IgD-negative memory B cell (primary cell): ENCODE results near the gene ZNF804A. TPM values are rescaled to one million over a fixed set of nuclear protein-coding genes. Genes with fewer than 3 reads are reported as not detected.

Experiments
- H3K27ac Mint-ChIP-seq, 3 donors: one replicate each; pipeline ENCODE4 v1.8.0; 2020 to 2022; ENCODE audit warnings: mild to moderate bottlenecking in 3 of 3, mixed read lengths in 3 of 3, moderate library complexity in 1 of 3
- H3K27me3 Mint-ChIP-seq: one replicate; pipeline ENCODE4 v1.8.0; 2021; ENCODE audit warnings: mixed read lengths
- H3K36me3 Mint-ChIP-seq: one replicate; pipeline ENCODE4 v1.8.0; 2020; ENCODE audit warnings: mild to moderate bottlenecking, mixed read lengths
- H3K4me1 Mint-ChIP-seq, 3 donors: one replicate each; pipeline ENCODE4 v1.8.0; 2020 to 2022; ENCODE audit warnings: mixed read lengths in 3 of 3, mild to moderate bottlenecking in 1 of 3
- H3K4me3 Mint-ChIP-seq, 4 donors: one replicate each; pipeline ENCODE4 v1.8.0; 2020 to 2022; ENCODE audit warnings: mild to moderate bottlenecking in 4 of 4, mixed read lengths in 4 of 4, moderate library complexity in 3 of 4
- H3K9me3 Mint-ChIP-seq, 3 donors: one replicate each; pipeline ENCODE4 v1.8.0; 2020 to 2021; ENCODE audit warnings: mixed read lengths in 3 of 3, mild to moderate bottlenecking in 1 of 3
- polyA plus RNA-seq: library from polyadenylated mRNA; unstranded; fragments of 300-500 nt; fragmentation: Illumina TruSeq; gene quantifications from one replicate; pipeline ENCODE4 v1.2.3, GENCODE V29; 2021

The ZNF804A gene
- polyA plus RNA-seq, 1 donor from 2014 or later: 4.5 TPM

- H3K4me1 Mint-ChIP-seq: peaks cover 0 to 1% (median 0%) of the 10 kb centered on the region in 3 donors
- H3K4me3 Mint-ChIP-seq: no peak overlapping the region
- H3K27ac Mint-ChIP-seq: no peak overlapping the region
- no peaks in the 10 kb centered on the region for H3K9me3 Mint-ChIP-seq
- H3K27me3 Mint-ChIP-seq: no peaks in the 10 kb centered on the region
- no peaks in the 10 kb centered on the region for H3K36me3 Mint-ChIP-seq
Measured at GRCh38 chr2:184780944-184781343, 182.6 kb downstream of the ZNF804A start.

GRCh38 chr2:184783576-184783975 is 185.2 kb downstream of the ZNF804A start:
- Mint-ChIP-seq H3K4me1 (peaks cover 0 to 4% (median 0%) of the 10 kb centered on the region in 3 donors), H3K36me3 (no peaks in the 10 kb centered on the region), H3K27ac (no peak overlapping the region), H3K4me3 (no peak overlapping the region), H3K9me3 (no peaks in the 10 kb centered on the region), H3K27me3 (no peaks in the 10 kb centered on the region)

GRCh38 chr2:184793176-184793575 is 194.8 kb downstream of the ZNF804A start:
- Mint-ChIP-seq H3K4me1 (peaks cover 0 to 31% (median 2%) of the 10 kb centered on the region in 3 donors), H3K27me3 (no peaks in the 10 kb centered on the region), H3K27ac (no peak overlapping the region), H3K36me3 (no peaks in the 10 kb centered on the region), H3K4me3 (no peak overlapping the region), H3K9me3 (peaks cover 2 to 17% (median 5%) of the 10 kb centered on the region in 3 donors)

DNA sequence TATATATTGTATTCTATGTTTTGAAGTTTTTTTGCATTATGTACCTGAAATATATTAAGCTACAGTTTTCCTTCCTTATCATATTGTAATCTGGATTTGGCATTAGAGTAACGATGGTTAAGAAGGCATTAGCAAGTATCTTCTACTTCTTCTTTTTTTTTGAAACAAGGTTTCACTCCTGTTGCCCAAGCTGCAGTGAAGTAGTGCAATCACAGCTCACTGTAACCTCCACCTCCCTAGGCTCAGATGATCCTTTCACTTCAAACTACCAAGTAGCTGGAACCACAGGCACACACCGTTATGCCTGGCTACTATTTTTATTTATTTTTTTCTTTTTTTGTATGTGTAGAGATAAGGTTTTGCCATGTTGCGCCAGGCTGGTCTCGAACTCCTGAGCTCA is 201.1 kb downstream of the ZNF804A start:
- Mint-ChIP-seq H3K27ac (no peak overlapping the region), H3K4me1 (peaks cover 0 to 31% (median 2%) of the 10 kb centered on the region in 3 donors), H3K9me3 (peaks cover 0 to 4% (median 2%) of the 10 kb centered on the region in 3 donors), H3K4me3 (no peak overlapping the region), H3K36me3 (no peaks in the 10 kb centered on the region), H3K27me3 (no peaks in the 10 kb centered on the region)

- H3K27ac Mint-ChIP-seq: no peak overlapping the region
- H3K4me1 Mint-ChIP-seq: no peaks in the 10 kb centered on the region
- peaks cover 2 to 14% (median 2%) of the 10 kb centered on the region in 3 donors for H3K9me3 Mint-ChIP-seq
- H3K27me3 Mint-ChIP-seq: no peaks in the 10 kb centered on the region
- H3K36me3 Mint-ChIP-seq: no peaks in the 10 kb centered on the region
- H3K4me3 Mint-ChIP-seq: no peak overlapping the region
Measured at GRCh38 chr2:184814421-184814820, 216.1 kb downstream of the ZNF804A start.

DNA sequence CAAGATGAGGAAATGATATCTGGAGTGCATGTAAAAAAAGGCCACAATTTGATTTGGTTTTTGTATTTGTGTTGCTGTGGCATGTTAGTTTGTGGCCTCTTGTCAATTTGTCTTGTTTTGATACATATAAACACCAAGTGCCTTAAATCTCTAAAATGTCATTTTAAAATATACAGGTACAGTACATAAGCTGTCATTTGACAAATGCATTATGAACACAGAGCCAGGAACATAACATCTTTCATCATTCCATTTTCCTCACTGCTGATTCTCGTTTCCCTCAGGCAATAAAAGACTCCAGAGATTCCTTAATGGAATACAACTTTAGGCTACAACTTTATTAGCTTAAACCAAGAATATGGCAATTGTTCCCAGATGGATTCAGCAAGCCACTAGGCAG is 217.5 kb downstream of the ZNF804A start:
- no peaks in the 10 kb centered on the region for H3K4me1 Mint-ChIP-seq
- H3K36me3 Mint-ChIP-seq: no peaks in the 10 kb centered on the region
- H3K27me3 Mint-ChIP-seq: no peaks in the 10 kb centered on the region
- H3K27ac Mint-ChIP-seq: no peak overlapping the region
- H3K4me3 Mint-ChIP-seq: no peak overlapping the region
- H3K9me3 Mint-ChIP-seq: peaks cover 2 to 21% (median 5%) of the 10 kb centered on the region in 3 donors

DNA sequence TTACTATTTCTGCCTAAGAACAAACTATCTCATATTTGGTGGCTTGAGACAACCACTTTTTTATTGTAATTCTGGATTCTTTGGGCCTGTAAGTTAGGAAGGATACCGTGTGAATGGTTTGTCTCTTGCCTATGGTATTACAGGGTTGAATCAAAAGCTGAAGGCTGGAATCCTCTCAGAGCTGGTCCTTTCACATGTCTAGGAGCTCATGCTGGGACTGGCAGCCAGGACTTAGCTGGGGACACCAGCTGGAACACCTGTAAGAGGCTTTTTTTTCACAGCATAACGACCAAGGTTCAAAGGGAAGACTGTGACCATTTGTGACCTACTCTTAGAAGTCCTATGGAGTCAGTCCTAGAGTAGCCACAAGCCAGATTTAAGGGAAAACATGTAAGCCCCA is 226.3 kb downstream of the ZNF804A start:
- Mint-ChIP-seq H3K4me3 (peak overlapping the region in 1 of 4 donors; percentile 22), H3K4me1 (no peaks in the 10 kb centered on the region), H3K27ac (no peak overlapping the region), H3K36me3 (no peaks in the 10 kb centered on the region), H3K9me3 (peaks cover 0 to 14% (median 5%) of the 10 kb centered on the region in 3 donors), H3K27me3 (no peaks in the 10 kb centered on the region)

DNA sequence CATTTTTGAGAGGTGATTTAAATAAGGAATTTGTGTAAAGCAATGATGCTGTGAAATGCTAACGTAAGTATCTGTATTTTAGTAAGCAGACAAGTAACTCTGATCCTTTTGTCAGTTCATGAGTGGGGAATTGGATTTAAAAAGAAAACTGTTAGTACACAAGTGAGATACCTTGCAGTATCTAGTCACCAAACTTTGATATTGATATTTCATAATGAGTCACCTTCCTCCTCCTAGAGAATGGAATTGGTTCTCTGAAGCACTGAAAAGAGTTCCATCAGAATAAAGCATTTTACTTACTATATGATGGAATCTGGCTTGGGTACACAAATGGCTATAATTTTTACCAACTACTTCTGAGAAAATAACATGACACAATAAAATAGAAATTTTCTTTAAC is 232.2 kb downstream of the ZNF804A start:
- Mint-ChIP-seq H3K27ac (no peak overlapping the region), H3K9me3 (no peaks in the 10 kb centered on the region), H3K36me3 (no peaks in the 10 kb centered on the region), H3K27me3 (no peaks in the 10 kb centered on the region), H3K4me3 (no peak overlapping the region), H3K4me1 (no peaks in the 10 kb centered on the region)

DNA sequence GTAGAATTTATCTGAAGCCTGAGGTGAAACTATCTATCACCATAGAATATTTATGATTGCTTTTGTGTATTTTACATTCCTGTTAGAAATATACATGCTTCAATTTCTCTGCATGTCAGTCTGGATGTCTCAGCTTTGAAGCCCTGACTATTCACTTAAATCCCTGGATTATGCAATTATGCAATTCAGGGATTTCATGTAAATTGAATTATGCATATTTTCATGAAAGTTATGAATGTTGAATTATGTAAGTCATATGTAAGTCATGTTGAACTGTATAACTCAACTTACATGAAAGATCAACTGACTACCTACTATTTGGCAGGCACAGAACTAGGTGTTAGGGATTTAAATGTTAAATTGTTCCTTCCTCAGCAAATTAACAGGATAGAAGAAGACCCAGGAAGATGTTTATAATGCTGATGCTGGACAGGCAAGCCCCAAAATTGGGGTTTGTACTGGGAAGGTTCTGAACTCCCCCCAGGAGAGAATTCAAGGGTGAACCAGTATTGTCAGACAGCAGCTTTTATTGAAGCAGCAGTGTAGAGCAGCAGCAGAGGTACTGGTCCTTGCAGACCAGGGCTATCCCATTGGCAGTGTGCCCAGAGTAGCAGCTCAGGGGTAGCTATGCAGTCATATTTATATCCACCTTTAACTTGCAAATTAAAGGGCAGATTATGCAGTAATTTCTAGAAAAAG is 236.5 kb downstream of the ZNF804A start:
- no peaks in the 10 kb centered on the region for H3K4me1 Mint-ChIP-seq

GRCh38 chr2:184835398-184835715 is 237.0 kb downstream of the ZNF804A start:
- no peaks in the 10 kb centered on the region for H3K9me3 Mint-ChIP-seq
- peak overlapping the region in 1 of 4 donors; percentile 36 for H3K4me3 Mint-ChIP-seq
- no peaks in the 10 kb centered on the region for H3K36me3 Mint-ChIP-seq
- no peak overlapping the region for H3K27ac Mint-ChIP-seq
- no peaks in the 10 kb centered on the region for H3K27me3 Mint-ChIP-seq
- H3K4me1 Mint-ChIP-seq: no peaks in the 10 kb centered on the region

More for the DNA sequence above, 236.5 kb downstream of the ZNF804A start:
- H3K36me3 Mint-ChIP-seq: no peaks in the 10 kb centered on the region
- no peaks in the 10 kb centered on the region for H3K27me3 Mint-ChIP-seq
- H3K27ac Mint-ChIP-seq: no peak overlapping the region
- H3K9me3 Mint-ChIP-seq: no peaks in the 10 kb centered on the region
- H3K4me3 Mint-ChIP-seq: no peak overlapping the region

- Mint-ChIP-seq H3K27ac (no peak overlapping the region), H3K27me3 (no peaks in the 10 kb centered on the region), H3K4me1 (peaks cover 0 to 3% (median 0%) of the 10 kb centered on the region in 3 donors), H3K36me3 (peaks cover 2% of the 10 kb centered on the region), H3K9me3 (peaks cover 1 to 4% (median 3%) of the 10 kb centered on the region in 3 donors), H3K4me3 (no peak overlapping the region)
Measured at GRCh38 chr2:184847331-184847730, 249.0 kb downstream of the ZNF804A start.

DNA sequence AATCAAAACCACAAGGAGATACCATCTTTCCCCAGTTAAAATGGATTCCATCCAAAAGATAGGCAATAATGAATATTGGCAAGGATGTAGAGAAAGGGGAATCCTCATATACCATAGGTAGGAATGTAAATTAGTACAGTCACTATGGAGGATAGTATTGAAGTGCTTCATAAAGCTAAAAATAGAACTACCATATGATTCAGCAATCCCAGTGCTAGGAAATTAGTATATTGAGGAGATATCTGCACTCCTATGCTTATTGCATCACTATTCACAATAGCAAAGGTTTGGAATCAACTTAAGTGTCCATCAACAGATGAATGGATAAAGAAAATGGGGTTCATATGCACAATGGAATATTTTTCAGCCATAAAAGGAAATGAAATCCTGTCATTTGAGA is 251.2 kb downstream of the ZNF804A start:
- Mint-ChIP-seq H3K4me3 (no peak overlapping the region), H3K27me3 (no peaks in the 10 kb centered on the region), H3K4me1 (peaks cover 0 to 3% (median 0%) of the 10 kb centered on the region in 3 donors), H3K36me3 (no peaks in the 10 kb centered on the region), H3K27ac (no peak overlapping the region), H3K9me3 (peaks cover 3 to 4% (median 3%) of the 10 kb centered on the region in 3 donors)

DNA sequence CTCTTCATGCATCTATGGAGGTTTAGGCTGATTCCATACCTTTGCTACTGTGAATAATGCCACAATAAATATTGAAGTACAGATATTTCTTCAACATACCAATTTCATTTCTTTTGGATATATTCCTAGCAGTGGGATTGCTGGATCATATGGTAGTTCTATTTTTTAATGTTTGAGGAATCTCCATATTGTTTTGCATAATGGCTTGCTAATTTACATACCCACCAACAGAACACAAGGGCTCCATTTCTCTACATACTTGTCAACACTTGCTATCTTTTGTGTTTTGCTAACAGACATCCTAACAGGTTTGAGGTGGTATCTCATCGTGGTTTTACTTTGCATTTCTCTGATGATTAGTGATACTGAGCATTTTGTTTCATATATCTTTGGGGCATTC is 253.2 kb downstream of the ZNF804A start:
- Mint-ChIP-seq H3K4me3 (no peak overlapping the region), H3K27me3 (no peaks in the 10 kb centered on the region), H3K27ac (no peak overlapping the region), H3K4me1 (peaks cover 0 to 3% (median 0%) of the 10 kb centered on the region in 3 donors), H3K9me3 (peaks cover 3 to 4% (median 3%) of the 10 kb centered on the region in 3 donors), H3K36me3 (no peaks in the 10 kb centered on the region)

- H3K27ac Mint-ChIP-seq: no peak overlapping the region
- H3K9me3 Mint-ChIP-seq: peaks cover 2 to 11% (median 3%) of the 10 kb centered on the region in 3 donors
- no peaks in the 10 kb centered on the region for H3K4me1 Mint-ChIP-seq
- H3K4me3 Mint-ChIP-seq: no peak overlapping the region
- no peaks in the 10 kb centered on the region for H3K36me3 Mint-ChIP-seq
- H3K27me3 Mint-ChIP-seq: no peaks in the 10 kb centered on the region
Measured at GRCh38 chr2:184859187-184859586, 260.9 kb downstream of the ZNF804A start.

DNA sequence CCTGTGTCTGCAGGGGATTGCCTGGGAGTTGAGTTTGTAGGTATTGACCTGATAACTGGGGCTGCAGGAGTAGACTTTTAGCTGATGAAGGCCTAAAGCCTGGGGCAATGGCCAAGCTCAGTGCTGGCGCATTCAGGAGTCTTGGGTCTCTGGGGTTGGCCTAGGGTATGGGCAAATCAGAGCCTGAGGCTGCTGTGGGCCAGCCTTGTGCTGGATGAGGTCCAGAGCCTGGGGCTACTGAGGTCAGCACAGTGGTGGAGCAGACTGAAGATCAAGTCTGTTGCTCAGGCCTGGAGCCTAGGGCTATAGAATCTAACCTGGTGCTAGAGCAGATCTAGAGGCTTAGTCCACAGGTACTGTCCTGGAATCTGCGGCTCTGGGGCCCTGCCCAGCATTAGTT is 262.4 kb downstream of the ZNF804A start:
- H3K9me3 Mint-ChIP-seq: peaks cover 2 to 11% (median 3%) of the 10 kb centered on the region in 3 donors
- no peaks in the 10 kb centered on the region for H3K36me3 Mint-ChIP-seq
- H3K4me1 Mint-ChIP-seq: no peaks in the 10 kb centered on the region
- no peak overlapping the region for H3K27ac Mint-ChIP-seq
- no peaks in the 10 kb centered on the region for H3K27me3 Mint-ChIP-seq
- H3K4me3 Mint-ChIP-seq: peak overlapping the region in 1 of 4 donors; percentile 25

GRCh38 chr2:184875212-184875611 is 276.9 kb downstream of the ZNF804A start:
- no peak overlapping the region for H3K4me3 Mint-ChIP-seq
- no peaks in the 10 kb centered on the region for H3K36me3 Mint-ChIP-seq
- H3K4me1 Mint-ChIP-seq: no peaks in the 10 kb centered on the region
- H3K27me3 Mint-ChIP-seq: no peaks in the 10 kb centered on the region
- H3K27ac Mint-ChIP-seq: no peak overlapping the region
- peaks cover 0 to 1% (median 0%) of the 10 kb centered on the region in 3 donors for H3K9me3 Mint-ChIP-seq
